HG02840 (cell line): ENCODE results near the gene ITGB3BP.
A peak's percentile ranks its signal among the peaks of the same experiment; 100 is the strongest.
"Not testable (repeated sequence)": the region's sequence is repeated elsewhere in the genome, so short reads cannot be mapped to it uniquely, and the experiment has no call there.

Experiments
- ATAC-seq: cut with Tn5 transposase; IDR thresholded peaks from one replicate; pipeline ENCODE4 v1.9.1; 2021; ENCODE audit warnings: mild to moderate bottlenecking, moderate library complexity, moderate number of reproducible peaks; ENCODE audit not compliant: unreplicated experiment, low FRiP score

Gene ITGB3BP

GRCh38 chr1:63522891-63523728 is at the start of gene ITGB3BP, which contains the start of gene EFCAB7:
ITGB3BP (minus strand) TSS chr1:63523225; CDS start chr1:63523133, 92 bp downstream.
EFCAB7 (plus strand) TSS chr1:63523525; CDS start chr1:63525573, 2,048 bp downstream.
- ATAC-seq: peak; percentile 89

GRCh38 chr1:63572686-63573085 is 49.7 kb upstream of the ITGB3BP start:
- not testable (repeated sequence) for ATAC-seq

GRCh38 chr1:63569640-63570316 is 46.8 kb upstream of the ITGB3BP start:
- ATAC-seq: no peak

GRCh38 chr1:63569068-63569467 is 46.0 kb upstream of the ITGB3BP start:
- ATAC-seq: no peak

- no peak for ATAC-seq
These were observed 40.7 kb upstream of the ITGB3BP start for GRCh38 chr1:63563745-63564144.

- ATAC-seq: no peak
These were observed 36.3 kb upstream of the ITGB3BP start for GRCh38 chr1:63559357-63559756.

- ATAC-seq: no peak
These were observed 34.5 kb upstream of the ITGB3BP start for GRCh38 chr1:63557365-63557987.

- no peak for ATAC-seq
These were observed 32.5 kb upstream of the ITGB3BP start for GRCh38 chr1:63555480-63555879.

GRCh38 chr1:63548877-63549276 is 25.9 kb upstream of the ITGB3BP start:
- ATAC-seq: no peak

GRCh38 chr1:63548303-63548702 is 25.3 kb upstream of the ITGB3BP start:
- no peak for ATAC-seq

GRCh38 chr1:63547621-63548294 is 24.7 kb upstream of the ITGB3BP start:
- ATAC-seq: no peak

- ATAC-seq: no peak
These were observed 22.8 kb upstream of the ITGB3BP start for GRCh38 chr1:63545780-63546179.

- no peak for ATAC-seq
These were observed 14.9 kb upstream of the ITGB3BP start for GRCh38 chr1:63537940-63538339.

GRCh38 chr1:63537006-63537405 is 14.0 kb upstream of the ITGB3BP start:
- no peak for ATAC-seq

- ATAC-seq: no peak
These were observed 11.4 kb upstream of the ITGB3BP start for GRCh38 chr1:63534406-63534805.

- ATAC-seq: no peak
These were observed 10.9 kb upstream of the ITGB3BP start for GRCh38 chr1:63533931-63534330.

- ATAC-seq: no peak
These were observed 9.7 kb upstream of the ITGB3BP start for GRCh38 chr1:63532727-63533126.

GRCh38 chr1:63524201-63524600 is 1.2 kb upstream of the ITGB3BP start:
- ATAC-seq: no peak

- ATAC-seq: peak; percentile 16
These were observed 713 bp upstream of the ITGB3BP start for GRCh38 chr1:63523738-63524137.

- ATAC-seq: no peak
These were observed 6.4 kb downstream of the ITGB3BP start for GRCh38 chr1:63516629-63517028.

- no peak for ATAC-seq
These were observed 10.4 kb downstream of the ITGB3BP start for GRCh38 chr1:63512584-63512983.
